Neural progenitor cell (in vitro differentiated cells): ENCODE measurements around the gene GALNT18. TPM values are rescaled to one million over a fixed set of nuclear protein-coding genes. Genes with fewer than 3 reads are reported as not detected.

Experiments
- DNase-seq: peaks from one replicate; pipeline ENCODE4 v3.0.0-alpha.2; 2016; ENCODE audit warnings: low spot score
- H2AFZ ChIP-seq: fragments of 200-600 bp; sonication (generic); replicated peaks from 2 replicates; pipeline ENCODE4 v1.6.1; 2016; ENCODE audit warnings: antibody characterized with exemption
- H3F3A ChIP-seq: fragments of 200-600 bp; sonication (generic); 2 replicates; pipeline ENCODE4 v1.6.1; 2016; ENCODE audit warnings: antibody characterized with exemption, low read depth
- H3K27ac ChIP-seq: fragments of 200-600 bp; sonication (generic); 2 replicates; pipeline ENCODE4 v1.5.1; 2016; ENCODE audit warnings: mild to moderate bottlenecking
- H3K27me3 ChIP-seq: fragments of 200-600 bp; sonication (generic); 2 replicates; pipeline ENCODE4 v1.6.1; 2016; ENCODE audit warnings: mild to moderate bottlenecking, moderate library complexity
- H3K36me3 ChIP-seq: fragments of 200-600 bp; sonication (generic); 2 replicates; pipeline ENCODE4 v1.5.1; 2016
- H3K4me1 ChIP-seq: fragments of 200-600 bp; sonication (generic); 2 replicates; pipeline ENCODE4 v1.6.1; 2016; ENCODE audit warnings: mixed run types
- H3K4me2 ChIP-seq: fragments of 200-600 bp; sonication (generic); 2 replicates; pipeline ENCODE4 v1.6.1; 2016
- H3K4me3 ChIP-seq: fragments of 200-600 bp; sonication (generic); 2 replicates; pipeline ENCODE4 v1.5.1; 2016
- H3K79me2 ChIP-seq: fragments of 200-600 bp; sonication (generic); 2 replicates; pipeline ENCODE4 v1.6.1; 2016; ENCODE audit warnings: low read depth
- H3K9ac ChIP-seq: fragments of 200-600 bp; sonication (generic); 2 replicates; pipeline ENCODE4 v1.6.1; 2016
- H3K9me3 ChIP-seq: fragments of 200-600 bp; sonication (generic); 2 replicates; pipeline ENCODE4 v1.5.1; 2016; ENCODE audit warnings: low read depth
- H4K20me1 ChIP-seq: fragments of 200-600 bp; sonication (generic); 2 replicates; pipeline ENCODE4 v1.6.1; 2016; ENCODE audit warnings: low read depth
- H3K27ac Mint-ChIP-seq: 3 replicates; pipeline ENCODE4 v1.8.0; 2021; ENCODE audit warnings: mixed read lengths
- H3K27me3 Mint-ChIP-seq: 2 replicates; pipeline ENCODE4 v1.8.0; 2022; ENCODE audit warnings: low read depth, mild to moderate bottlenecking, inconsistent platforms, moderate library complexity, mixed read lengths; ENCODE audit not compliant: insufficient read depth
- H3K36me3 Mint-ChIP-seq: 3 replicates; pipeline ENCODE4 v1.8.0; 2021; ENCODE audit warnings: mixed read lengths
- H3K4me1 Mint-ChIP-seq: 3 replicates; pipeline ENCODE4 v1.8.0; 2021; ENCODE audit warnings: mixed read lengths
- H3K4me3 Mint-ChIP-seq: 3 replicates; pipeline ENCODE4 v1.8.0; 2021; ENCODE audit warnings: mild to moderate bottlenecking, moderate library complexity, mixed read lengths
- H3K9me3 Mint-ChIP-seq: 3 replicates; pipeline ENCODE4 v1.8.0; 2020; ENCODE audit warnings: mixed read lengths
- EZH2 ChIP-seq: fragments of 200-600 bp; sonication (generic); IDR thresholded peaks from 2 replicates; pipeline ENCODE4 v1.6.1; 2017; ENCODE audit warnings: antibody characterized with exemption, mild to moderate bottlenecking, moderate library complexity
- EZH2phosphoT487 ChIP-seq: fragments of 200-600 bp; sonication (generic); IDR thresholded peaks from 2 replicates; pipeline ENCODE4 v1.6.1; 2017; ENCODE audit warnings: antibody characterized with exemption
- total RNA-seq: library from RNA; depleted of rRNA; stranded (reverse); fragments of >200 nt; gene quantifications from 2 replicates; pipeline ENCODE4 v1.2.3, GENCODE V29; 2015; ENCODE audit warnings: low replicate concordance
- TF ChIP-seq, protein P1 (sequence below): fragments of 200-600 bp; sonication (generic); IDR thresholded peaks from 2 replicates; pipeline ENCODE4 v1.5.1; 2017; ENCODE audit warnings: antibody characterized with exemption, mild to moderate bottlenecking

Gene GALNT18
- total RNA-seq, 1 donor from 2014 or later = 2.4 TPM

DNA sequence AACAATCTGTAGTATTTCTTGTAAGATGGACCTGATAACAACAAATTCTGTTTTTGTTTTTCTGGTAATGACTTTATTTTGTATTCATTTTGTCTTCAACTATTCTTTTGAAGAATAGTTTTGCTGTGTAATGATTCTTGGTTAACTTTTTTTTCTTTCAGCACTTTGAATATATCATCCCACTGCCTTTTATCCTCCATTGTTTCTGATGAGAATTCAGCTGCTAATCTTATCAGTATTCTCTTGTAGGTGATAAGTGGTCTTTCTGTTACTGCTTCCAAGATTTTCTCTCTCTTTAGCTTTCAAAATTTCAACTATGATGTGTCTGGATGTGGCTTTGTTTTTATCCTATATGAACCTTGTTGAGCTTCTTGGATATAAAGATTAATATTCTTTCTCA is 21.5 kb downstream of the GALNT18 start:
- TF ChIP-seq EZH2phosphoT487 (no peak), EZH2 (no peak)
- TF ChIP-seq, protein P1, sequence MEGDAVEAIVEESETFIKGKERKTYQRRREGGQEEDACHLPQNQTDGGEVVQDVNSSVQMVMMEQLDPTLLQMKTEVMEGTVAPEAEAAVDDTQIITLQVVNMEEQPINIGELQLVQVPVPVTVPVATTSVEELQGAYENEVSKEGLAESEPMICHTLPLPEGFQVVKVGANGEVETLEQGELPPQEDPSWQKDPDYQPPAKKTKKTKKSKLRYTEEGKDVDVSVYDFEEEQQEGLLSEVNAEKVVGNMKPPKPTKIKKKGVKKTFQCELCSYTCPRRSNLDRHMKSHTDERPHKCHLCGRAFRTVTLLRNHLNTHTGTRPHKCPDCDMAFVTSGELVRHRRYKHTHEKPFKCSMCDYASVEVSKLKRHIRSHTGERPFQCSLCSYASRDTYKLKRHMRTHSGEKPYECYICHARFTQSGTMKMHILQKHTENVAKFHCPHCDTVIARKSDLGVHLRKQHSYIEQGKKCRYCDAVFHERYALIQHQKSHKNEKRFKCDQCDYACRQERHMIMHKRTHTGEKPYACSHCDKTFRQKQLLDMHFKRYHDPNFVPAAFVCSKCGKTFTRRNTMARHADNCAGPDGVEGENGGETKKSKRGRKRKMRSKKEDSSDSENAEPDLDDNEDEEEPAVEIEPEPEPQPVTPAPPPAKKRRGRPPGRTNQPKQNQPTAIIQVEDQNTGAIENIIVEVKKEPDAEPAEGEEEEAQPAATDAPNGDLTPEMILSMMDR = no peak
- Histone ChIP-seq H2AFZ (no peak overlapping the region), H3K9ac (no peak overlapping the region), H3K4me1 (peaks cover 7% of the 10 kb centered on the region), H3K27ac (no peak overlapping the region), H4K20me1 (no peaks in the 10 kb centered on the region), H3K36me3 (no peaks in the 10 kb centered on the region), H3K4me3 (no peak overlapping the region), H3K27me3 (no peaks in the 10 kb centered on the region), H3K9me3 (no peaks in the 10 kb centered on the region), H3K4me2 (no peak overlapping the region), H3F3A (peaks cover 4% of the 10 kb centered on the region), H3K79me2 (no peaks in the 10 kb centered on the region)
- peaks cover 4% of the 10 kb centered on the region for H3K4me1 Mint-ChIP-seq
- DNase-seq = no peak
- H3K9me3 Mint-ChIP-seq = peaks cover 2% of the 10 kb centered on the region
- H3K27ac Mint-ChIP-seq = no peak overlapping the region
- H3K4me3 Mint-ChIP-seq = no peak overlapping the region
- H3K36me3 Mint-ChIP-seq = no peaks in the 10 kb centered on the region
- H3K27me3 Mint-ChIP-seq = no peaks in the 10 kb centered on the region

DNA sequence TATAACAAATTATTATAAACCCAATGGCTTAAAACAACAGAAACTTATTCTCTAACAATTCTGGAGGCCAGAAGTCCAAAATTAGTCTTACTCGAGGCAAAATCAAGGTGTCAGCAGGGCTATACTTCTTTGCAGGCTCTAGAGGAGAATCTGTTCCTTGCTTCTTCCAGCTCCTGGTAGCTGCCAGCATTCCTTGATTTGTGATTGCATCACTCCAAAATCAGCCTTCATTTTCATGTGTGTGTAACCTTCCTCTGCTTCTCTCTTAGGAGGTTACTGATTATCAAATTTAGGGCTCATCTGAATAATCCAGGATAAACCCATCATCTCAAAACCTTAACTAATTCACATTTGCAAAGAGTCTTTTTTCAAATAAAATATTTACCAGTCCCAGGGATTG is 23.6 kb downstream of the GALNT18 start:
- Mint-ChIP-seq H3K27me3 (no peaks in the 10 kb centered on the region), H3K4me3 (no peak overlapping the region), H3K9me3 (no peaks in the 10 kb centered on the region), H3K27ac (no peak overlapping the region), H3K4me1 (no peaks in the 10 kb centered on the region), H3K36me3 (no peaks in the 10 kb centered on the region)
- TF ChIP-seq EZH2phosphoT487 = no peak
- TF ChIP-seq EZH2 = no peak
- TF ChIP-seq, protein P1 = no peak
- no peak overlapping the region for H3K4me3 ChIP-seq
- no peaks in the 10 kb centered on the region for H4K20me1 ChIP-seq
- no peak overlapping the region for H3K4me2 ChIP-seq
- no peak overlapping the region for H3K27ac ChIP-seq
- H3K9me3 ChIP-seq = no peaks in the 10 kb centered on the region
- H3K4me1 ChIP-seq = no peaks in the 10 kb centered on the region
- H3K36me3 ChIP-seq = no peaks in the 10 kb centered on the region
- no peak overlapping the region for H2AFZ ChIP-seq
- no peaks in the 10 kb centered on the region for H3F3A ChIP-seq
- no peaks in the 10 kb centered on the region for H3K79me2 ChIP-seq
- DNase-seq = no peak
- H3K27me3 ChIP-seq = no peaks in the 10 kb centered on the region
- H3K9ac ChIP-seq = no peak overlapping the region

DNA sequence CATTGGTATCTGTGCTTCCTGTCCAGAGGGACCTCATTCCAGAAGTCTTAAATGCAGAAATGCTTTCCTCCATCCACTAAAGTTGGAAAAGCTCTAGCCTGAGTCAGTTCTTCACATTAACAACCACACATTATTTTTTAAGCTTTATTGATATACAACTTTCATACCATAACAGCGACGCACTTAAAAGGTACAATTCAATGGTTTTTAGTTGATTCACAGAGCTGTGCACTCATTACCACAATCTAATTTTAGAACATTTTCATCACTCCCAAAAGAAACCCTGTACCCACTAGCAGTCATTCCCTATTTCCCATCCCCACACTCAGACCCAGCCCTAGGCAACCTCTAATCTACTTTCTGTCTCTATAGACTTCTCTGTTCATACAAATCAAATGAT is 27.6 kb downstream of the GALNT18 start:
- H3K36me3 ChIP-seq = no peaks in the 10 kb centered on the region
- no peak overlapping the region for H3K4me3 Mint-ChIP-seq
- no peaks in the 10 kb centered on the region for H3K9me3 ChIP-seq
- H3K27me3 Mint-ChIP-seq = no peaks in the 10 kb centered on the region
- no peak overlapping the region for H3K4me3 ChIP-seq
- H3K79me2 ChIP-seq = no peaks in the 10 kb centered on the region
- no peak overlapping the region for H3K9ac ChIP-seq
- H3K4me1 ChIP-seq = peaks cover 8% of the 10 kb centered on the region
- no peak overlapping the region for H2AFZ ChIP-seq
- no peaks in the 10 kb centered on the region for H4K20me1 ChIP-seq
- no peak overlapping the region for H3K4me2 ChIP-seq
- no peak overlapping the region for H3K27ac ChIP-seq
- H3K36me3 Mint-ChIP-seq = no peaks in the 10 kb centered on the region
- H3K27ac Mint-ChIP-seq = no peak overlapping the region
- H3K4me1 Mint-ChIP-seq = peaks cover 10% of the 10 kb centered on the region
- no peak for DNase-seq
- no peaks in the 10 kb centered on the region for H3K27me3 ChIP-seq
- H3F3A ChIP-seq = no peaks in the 10 kb centered on the region
- H3K9me3 Mint-ChIP-seq = no peaks in the 10 kb centered on the region
- TF ChIP-seq, protein P1 = no peak
- no peak for TF ChIP-seq EZH2phosphoT487
- TF ChIP-seq EZH2 = no peak
